OCI-LY1 (cell line): ENCODE results near the gene CST9L.

Experiments
- CTCF ChIP-seq: fragments of 200-600 bp; sonication (generic), shearing (Covaris generic); IDR thresholded peaks from 2 replicates; pipeline ENCODE4 v1.5.1; 2017; ENCODE audit warnings: mild to moderate bottlenecking, antibody characterized with exemption, low read length, moderate library complexity, mixed read lengths
- EZH2 ChIP-seq: fragments of 200-600 bp; sonication (generic), shearing (Covaris generic); IDR thresholded peaks from 2 replicates; pipeline ENCODE4 v1.8.0; 2017; ENCODE audit warnings: borderline replicate concordance, mixed run types, mild to moderate bottlenecking, antibody characterized with exemption, low read length, moderate library complexity, mixed read lengths

GRCh38 chr20:23524146-23524545, 44.1 kb downstream of the CST9L start:
- TF ChIP-seq CTCF (no peak), EZH2 (no peak)
